Mammary epithelial cell (primary cell): Measurements from ENCODE around the gene CERS4.

Experiments
- CTCF ChIP-seq, 2 donors: IDR thresholded peaks in 1 of 2; conservative IDR thresholded peaks in 1 of 2; 2 replicates each; pipeline ENCODE4 v1.5.1; 2011 to 2012; ENCODE audit warnings: inconsistent platforms in 2 of 2, low read length in 2 of 2, mild to moderate bottlenecking in 2 of 2, control low read depth in 1 of 2, low read depth in 1 of 2; ENCODE audit not compliant: insufficient read depth in 1 of 2; ENCODE audit errors: extremely low read depth in 1 of 2
- EZH2 ChIP-seq: IDR thresholded peaks from 2 replicates; pipeline ENCODE4 v1.6.1; 2012; ENCODE audit warnings: low read length, inconsistent platforms, borderline replicate concordance

GRCh38 chr19:8161135-8161646, 48.0 kb upstream of the CERS4 start:
- no peak for TF ChIP-seq CTCF (conservative IDR thresholded peaks at IDR 0.05 in 1 of 2, IDR thresholded peaks at IDR 0.05 in 1 of 2; ENCODE audit: extremely low read depth in 1 of 2, insufficient read depth in 1 of 2, low read depth in 1 of 2, low read length in 2 of 2)
- no peak for TF ChIP-seq EZH2
